ENCODE results near the gene TRPM2.

TRPM2 gene

DNA sequence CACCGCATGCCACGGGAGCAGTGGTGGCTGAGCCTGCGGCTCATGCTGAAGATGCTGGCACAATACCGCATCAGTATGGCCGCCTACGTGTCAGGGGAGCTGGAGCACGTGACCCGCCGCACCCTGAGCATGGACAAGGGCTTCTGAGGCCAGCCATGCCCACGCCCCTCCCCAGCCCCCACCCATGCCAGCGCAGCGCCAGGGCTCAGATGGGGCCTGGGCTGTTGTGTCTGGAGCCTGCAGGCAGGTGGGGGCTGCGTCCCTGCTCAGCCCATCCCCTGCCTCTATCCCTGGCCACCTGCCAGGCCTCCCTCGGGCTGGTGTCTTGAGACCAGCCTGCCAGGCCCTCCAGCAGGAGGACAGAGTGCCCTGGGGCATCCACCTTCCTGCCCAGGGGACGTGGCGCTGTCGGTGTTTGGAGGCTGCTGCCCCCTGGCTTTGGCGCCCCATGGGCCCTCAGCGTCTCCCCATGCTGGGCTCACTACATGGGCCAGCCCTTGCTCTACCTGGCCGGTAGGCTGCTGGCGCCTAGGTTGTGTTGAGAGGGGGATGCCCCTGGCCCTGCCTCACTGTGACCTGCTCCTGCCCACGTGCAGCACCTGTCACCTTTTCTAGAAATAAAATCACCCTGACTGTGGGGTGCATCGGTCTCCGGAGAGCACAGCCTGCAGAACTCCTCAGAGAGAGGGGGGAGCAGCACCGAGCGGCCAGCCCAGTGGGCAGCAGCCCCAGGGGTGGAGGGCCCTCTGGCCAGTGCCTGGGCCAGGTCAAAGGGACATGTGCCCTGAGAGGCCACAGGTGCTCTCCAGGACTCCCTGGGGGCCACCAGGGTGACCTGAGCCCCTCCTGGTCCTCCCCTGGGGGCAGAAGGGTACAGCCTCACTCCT lies 26.5 kb upstream of the TRPM2 start:
- H3K27ac ChIP-seq (ENCODE audit: low read length): no peak overlapping the region
- TF ChIP-seq CTCF (IDR thresholded peaks at IDR 0.05; ENCODE audit: borderline replicate concordance, extremely low read depth, low read length, poor library complexity, severe bottlenecking): no peak
- TF ChIP-seq EZH2 (IDR thresholded peaks at IDR 0.05; ENCODE audit: borderline replicate concordance, low read depth, low read length, severe bottlenecking): no peak

DNA sequence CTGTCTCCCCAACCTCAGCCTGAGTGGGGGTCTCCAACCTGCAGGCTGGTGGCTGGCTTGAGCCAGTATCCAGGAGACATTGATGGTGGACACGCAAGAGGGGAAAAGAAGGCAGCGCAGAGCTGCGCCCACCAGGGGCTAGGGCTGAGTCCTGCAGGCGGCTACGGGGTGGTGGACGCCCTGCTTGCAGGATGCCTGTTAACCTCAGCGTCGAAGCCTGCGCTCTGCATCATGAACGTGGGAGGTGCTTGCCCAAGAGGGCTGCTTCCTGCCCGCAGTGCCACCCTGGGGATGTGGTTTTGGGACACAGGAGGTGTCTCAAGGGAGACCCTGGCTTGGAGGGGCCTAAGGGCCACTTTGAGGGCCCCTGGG lies 25.8 kb upstream of the TRPM2 start:
- H2AFZ ChIP-seq (ENCODE audit: low read depth, low read length): no peak overlapping the region
- no peak for DNase-seq
- H3K79me2 ChIP-seq (ENCODE audit: insufficient read depth, low read length): no peaks in the 10 kb centered on the region
- H3K36me3 ChIP-seq (ENCODE audit: insufficient read depth, low read length): peaks cover 71% of the 10 kb centered on the region
- no peak overlapping the region for H3K9ac ChIP-seq (ENCODE audit: low read depth, low read length)
- H3K4me2 ChIP-seq (ENCODE audit: insufficient read depth, low read length): no peak overlapping the region
- H3K27ac ChIP-seq (ENCODE audit: low read length): no peak overlapping the region
- H3K4me3 ChIP-seq (ENCODE audit: low read depth in 1 of 2, low read length in 2 of 2): no peak overlapping the region
- no peak for TF ChIP-seq CTCF (IDR thresholded peaks at IDR 0.05; ENCODE audit: borderline replicate concordance, extremely low read depth, low read length, poor library complexity, severe bottlenecking)
- no peak for TF ChIP-seq EZH2 (IDR thresholded peaks at IDR 0.05; ENCODE audit: borderline replicate concordance, low read depth, low read length, severe bottlenecking)
- no peak for ATAC-seq (ENCODE audit: insufficient read depth, low read depth)
- H4K20me1 ChIP-seq (ENCODE audit: insufficient read depth, low read length): peaks cover 34% of the 10 kb centered on the region
- H3K9me3 ChIP-seq (ENCODE audit: insufficient read depth, low read length, severe bottlenecking): no peaks in the 10 kb centered on the region
- no peaks in the 10 kb centered on the region for H3K4me1 ChIP-seq (ENCODE audit: insufficient read depth, low read length)
- no peaks in the 10 kb centered on the region for H3K27me3 ChIP-seq (ENCODE audit: insufficient read depth, low read length, poor library complexity)

More for the DNA sequence above, 26.5 kb upstream of the TRPM2 start:
- no peaks in the 10 kb centered on the region for H3K9me3 ChIP-seq (ENCODE audit: insufficient read depth, low read length, severe bottlenecking)
- H3K4me2 ChIP-seq (ENCODE audit: insufficient read depth, low read length): no peak overlapping the region
- H3K4me1 ChIP-seq (ENCODE audit: insufficient read depth, low read length): no peaks in the 10 kb centered on the region
- no peak for DNase-seq
- H3K9ac ChIP-seq (ENCODE audit: low read depth, low read length): no peak overlapping the region
- no peak overlapping the region for H2AFZ ChIP-seq (ENCODE audit: low read depth, low read length)
- H3K27me3 ChIP-seq (ENCODE audit: insufficient read depth, low read length, poor library complexity): no peaks in the 10 kb centered on the region
- no peaks in the 10 kb centered on the region for H3K79me2 ChIP-seq (ENCODE audit: insufficient read depth, low read length)
- peaks cover 35% of the 10 kb centered on the region for H4K20me1 ChIP-seq (ENCODE audit: insufficient read depth, low read length)
- peaks cover 74% of the 10 kb centered on the region for H3K36me3 ChIP-seq (ENCODE audit: insufficient read depth, low read length)
- no peak; the same call in 2 of the 3 replicates for ATAC-seq (ENCODE audit: insufficient read depth, low read depth)
- H3K4me3 ChIP-seq (ENCODE audit: low read depth in 1 of 2, low read length in 2 of 2): no peak overlapping the region

- no peak overlapping the region for H3K9ac ChIP-seq (ENCODE audit: low read depth, low read length)
- peaks cover 32% of the 10 kb centered on the region for H4K20me1 ChIP-seq (ENCODE audit: insufficient read depth, low read length)
Measured at GRCh38 chr21:44328242-44328895, 25.1 kb upstream of the TRPM2 start.

More at GRCh38 chr21:44328242-44328895, 25.1 kb upstream of the TRPM2 start:
- no peak overlapping the region for H2AFZ ChIP-seq (ENCODE audit: low read depth, low read length)
- TF ChIP-seq CTCF (IDR thresholded peaks at IDR 0.05; ENCODE audit: borderline replicate concordance, extremely low read depth, low read length, poor library complexity, severe bottlenecking): no peak
- TF ChIP-seq EZH2 (IDR thresholded peaks at IDR 0.05; ENCODE audit: borderline replicate concordance, low read depth, low read length, severe bottlenecking): no peak
- no peaks in the 10 kb centered on the region for H3K79me2 ChIP-seq (ENCODE audit: insufficient read depth, low read length)
- H3K36me3 ChIP-seq (ENCODE audit: insufficient read depth, low read length): peaks cover 67% of the 10 kb centered on the region
- peak; percentile 2; the same call in 1 of the 3 replicates for ATAC-seq (ENCODE audit: insufficient read depth, low read depth)
- no peaks in the 10 kb centered on the region for H3K27me3 ChIP-seq (ENCODE audit: insufficient read depth, low read length, poor library complexity)
- DNase-seq: no peak
- H3K4me3 ChIP-seq (ENCODE audit: low read depth in 1 of 2, low read length in 2 of 2): no peak overlapping the region
- H3K4me1 ChIP-seq (ENCODE audit: insufficient read depth, low read length): no peaks in the 10 kb centered on the region
- no peak overlapping the region for H3K4me2 ChIP-seq (ENCODE audit: insufficient read depth, low read length)
- H3K9me3 ChIP-seq (ENCODE audit: insufficient read depth, low read length, severe bottlenecking): no peaks in the 10 kb centered on the region
- no peak overlapping the region for H3K27ac ChIP-seq (ENCODE audit: low read length)

Measured in DND-41 (cell line).